ENCODE results near the gene MAP2K3. TPM values are rescaled to one million over a fixed set of nuclear protein-coding genes. Genes with fewer than 3 reads are reported as not detected.

The MAP2K3 gene
- polyA plus RNA-seq, 2 of the 4 experiments (the other 2 are of a cell fraction) = 13.9 to 37.1 TPM

GRCh38 chr17:21249920-21250703 lies 34.4 kb upstream of the MAP2K3 start:
- ChIA-PET CTCF (interaction anchor here (1.0 to 8.2 kb wide), 7 partner anchors 10 to 131 kb away, joined by 4 to 52 read pairs (median 6); no protein-coding TSS in a partner anchor), POLR2A (no interaction called here)
- TF ChIP-seq PHF8 (IDR thresholded peaks at IDR 0.05; ENCODE audit: borderline replicate concordance, low read depth) (no peak), HES2 (IDR thresholded peaks at IDR 0.05) (no peak), FOSL2 (IDR thresholded peaks at IDR 0.05) (no peak), FOSL2 (CRISPR knock-in tag; IDR thresholded peaks at IDR 0.05) (no peak), HOXB5 (CRISPR knock-in tag; IDR thresholded peaks at IDR 0.05) (no peak), ATOH8 (CRISPR knock-in tag; IDR thresholded peaks at IDR 0.05; ENCODE audit: low read depth) (no peak), POLR2AphosphoS2 (conservative IDR thresholded peaks at IDR 0.05; ENCODE audit: low read length) (no peak), RNF2 (IDR thresholded peaks at IDR 0.05; ENCODE audit: borderline replicate concordance, low read depth) (no peak), SMC3 (IDR thresholded peaks at IDR 0.05) (no peak)
- H3K9me3 ChIP-seq = no peaks in the 10 kb centered on the region
- no peak overlapping the region for H3K27ac ChIP-seq
- no peak for FAIRE-seq
- DNase-seq (ENCODE audit: low read depth in 1 of 2, low spot score in 1 of 2) = no peak
- no peak overlapping the region for H3K4me3 ChIP-seq
- 60% methylated on average over 7 of the region's 7 CpGs for WGBS (ENCODE audit: missing lambda C conversion rate)
- no peak overlapping the region for H3K4me2 ChIP-seq
- peak; percentile 3 to 20; a peak in 4 of 6 replicates for ATAC-seq
- H3K4me1 ChIP-seq = peaks cover 6% of the 10 kb centered on the region; the same call in 1 of the 3 replicates

GRCh38 chr17:21250854-21251253 lies 33.7 kb upstream of the MAP2K3 start:
- ATAC-seq = no peak
- 41% methylated on average over 4 of the region's 4 CpGs for WGBS (ENCODE audit: missing lambda C conversion rate)
- no peak for DNase-seq (ENCODE audit: low read depth in 1 of 2, low spot score in 1 of 2)
- Histone ChIP-seq H3K4me2 (no peak overlapping the region), H3K4me1 (peaks cover 6% of the 10 kb centered on the region; the same call in 1 of the 3 replicates), H3K9me3 (no peaks in the 10 kb centered on the region), H3K27ac (no peak overlapping the region), H3K4me3 (no peak overlapping the region)
- TF ChIP-seq POLR2AphosphoS2 (conservative IDR thresholded peaks at IDR 0.05; ENCODE audit: low read length) (no peak), USF2 (IDR thresholded peaks at IDR 0.05) (no peak), HES2 (IDR thresholded peaks at IDR 0.05) (no peak), EHMT2 (IDR thresholded peaks at IDR 0.05; ENCODE audit: low read depth) (no peak), RFX5 (IDR thresholded peaks at IDR 0.05) (no peak), ATOH8 (CRISPR knock-in tag; IDR thresholded peaks at IDR 0.05; ENCODE audit: low read depth) (no peak)
- POLR2A ChIA-PET = interaction anchor here (0.7 kb wide), 1 partner anchor 23 kb away, joined by 4 read pairs; no protein-coding TSS in a partner anchor
- no peak for FAIRE-seq
- CTCF ChIA-PET = interaction anchor here (1.4 to 8.2 kb wide), 3 partner anchors 11 to 118 kb away, joined by 4 to 52 read pairs (median 15); no protein-coding TSS in a partner anchor

- CTCF ChIA-PET = interaction anchor here (0.6 to 8.2 kb wide), 4 partner anchors 9 to 963 kb away, joined by 3 to 52 read pairs (median 5); no protein-coding TSS in a partner anchor
- no peak for DNase-seq (ENCODE audit: low read depth in 1 of 2, low spot score in 1 of 2)
- H3K4me1 ChIP-seq = peaks cover 6% of the 10 kb centered on the region; the same call in 1 of the 3 replicates
- H3K4me3 ChIP-seq = no peak overlapping the region
- H3K27ac ChIP-seq = no peak overlapping the region
- no peak for FAIRE-seq
- TF ChIP-seq USF2 (IDR thresholded peaks at IDR 0.05) (no peak), BHLHE40 (IDR thresholded peaks at IDR 0.05; ENCODE audit: low read depth, low read length) (no peak), ZSCAN20 (CRISPR knock-in tag; IDR thresholded peaks at IDR 0.05) (no peak), KDM5A (IDR thresholded peaks at IDR 0.05) (no peak), KDM1A (IDR thresholded peaks at IDR 0.05; ENCODE audit: low read depth) (0 out of 2 replicates have a peak, but pooled peaks have one; percentile 32), MAZ (IDR thresholded peaks at IDR 0.05; ENCODE audit: borderline replicate concordance, low read depth, low read length) (no peak), NFE2L2 (conservative IDR thresholded peaks at IDR 0.05; ENCODE audit: low read length) (no peak), FOSL2 (IDR thresholded peaks at IDR 0.05) (no peak), FOSL2 (CRISPR knock-in tag; IDR thresholded peaks at IDR 0.05) (no peak)
- 81% methylated on average over 15 of the region's 15 CpGs for WGBS (ENCODE audit: missing lambda C conversion rate)
- ATAC-seq = no peak
- H3K9me3 ChIP-seq = no peaks in the 10 kb centered on the region
- no peak overlapping the region for H3K4me2 ChIP-seq
- POLR2A ChIA-PET = interaction anchor here (0.7 to 2.1 kb wide), 2 partner anchors 23 to 25 kb away, joined by 4 to 7 read pairs; no protein-coding TSS in a partner anchor
Measured at GRCh38 chr17:21251337-21252010, 33.0 kb upstream of the MAP2K3 start.
